CD4-positive, alpha-beta memory T cell (primary cell): Measurements from ENCODE around the gene ARHGAP24. TPM values are rescaled to one million over a fixed set of nuclear protein-coding genes. Genes with fewer than 3 reads are reported as not detected.
"Not testable (repeated sequence)": the region's sequence is repeated elsewhere in the genome, so short reads cannot be mapped to it uniquely, and the experiment has no call there.

ENCODE experiments used
- CTCF ChIA-PET: fragments of 350-600 bp; sonication (Branson Sonifier 250); formaldehyde crosslinking; loops from one replicate; lab custom pipeline; 2021; ENCODE audit warnings: inconsistent platforms; ENCODE audit not compliant: partially characterized antibody; lab: Charles Lee
- POLR2A ChIA-PET: fragments of 350-600 bp; sonication (Branson Sonifier 250); formaldehyde crosslinking; loops from one replicate; lab custom pipeline; 2021; ENCODE audit not compliant: partially characterized antibody; lab: Charles Lee
- DNase-seq, 5 donors: peaks; one replicate each; pipeline versions ENCODE4 v3.0.0 to v3.0.0-alpha.2; 2020 to 2022; ENCODE audit warnings: mixed read lengths in 1 of 5
- H3K27ac ChIP-seq: one replicate; pipeline ENCODE4 v1.7.0; 2013; ENCODE audit warnings: low read depth, low read length
- H3K27me3 ChIP-seq: 2 replicates; pipeline ENCODE4 v1.7.0; 2013; ENCODE audit warnings: mild to moderate bottlenecking, low read length, moderate library complexity; ENCODE audit not compliant: insufficient read depth
- H3K36me3 ChIP-seq: 2 replicates; pipeline ENCODE4 v1.7.0; 2013; ENCODE audit warnings: mild to moderate bottlenecking, low read length, moderate library complexity; ENCODE audit not compliant: insufficient read depth
- H3K4me1 ChIP-seq: 2 replicates; pipeline ENCODE4 v1.7.0; 2013; ENCODE audit warnings: mild to moderate bottlenecking, low read length, moderate library complexity; ENCODE audit not compliant: insufficient read depth
- H3K4me3 ChIP-seq, 2 donors: one replicate each; pipeline ENCODE4 v1.7.0; 2013; ENCODE audit warnings: low read length in 2 of 2, mild to moderate bottlenecking in 1 of 2
- H3K9me3 ChIP-seq, 2 donors: one replicate each; pipeline ENCODE4 v1.7.0; 2013; ENCODE audit warnings: low read length in 2 of 2, control low read depth in 1 of 2; ENCODE audit not compliant: control insufficient read depth in 1 of 2
- H3K27ac Mint-ChIP-seq, 7 donors: one replicate each; pipeline ENCODE4 v1.8.0; 2020 to 2021; ENCODE audit warnings: mixed read lengths in 7 of 7, mild to moderate bottlenecking in 6 of 7, inconsistent platforms in 3 of 7, moderate library complexity in 3 of 7
- H3K27me3 Mint-ChIP-seq, 2 donors: one replicate each; pipeline ENCODE4 v1.8.0; 2020 to 2021; ENCODE audit warnings: mixed read lengths in 2 of 2
- H3K36me3 Mint-ChIP-seq, 2 donors: one replicate each; pipeline ENCODE4 v1.8.0; 2020 to 2021; ENCODE audit warnings: mixed read lengths in 2 of 2, inconsistent platforms in 1 of 2, mild to moderate bottlenecking in 1 of 2
- H3K4me1 Mint-ChIP-seq, 4 donors: one replicate each; pipeline ENCODE4 v1.8.0; 2020 to 2021; ENCODE audit warnings: mixed read lengths in 4 of 4, mild to moderate bottlenecking in 1 of 4
- H3K4me3 Mint-ChIP-seq, 8 donors: one replicate each; pipeline ENCODE4 v1.8.0; 2020 to 2021; ENCODE audit warnings: mixed read lengths in 8 of 8, mild to moderate bottlenecking in 7 of 8, moderate library complexity in 6 of 8, inconsistent platforms in 3 of 8
- H3K9me3 Mint-ChIP-seq, 8 donors: one replicate each; pipeline ENCODE4 v1.8.0; 2020 to 2021; ENCODE audit warnings: mixed read lengths in 8 of 8, mild to moderate bottlenecking in 5 of 8, inconsistent platforms in 3 of 8, moderate library complexity in 1 of 8
- intact Hi-C: fragments of 100-400 bp; cut with micrococcal nuclease; formaldehyde crosslinking; loops from one replicate; pipeline ENCODE4 v1.15.1; 2023
- polyA plus RNA-seq, 2 donors: library from polyadenylated mRNA; unstranded; fragments of 300-500 nt; fragmentation: Illumina TruSeq; gene quantifications; one replicate each; pipeline ENCODE4 v1.2.3, GENCODE V29; 2021
- total RNA-seq, 2 experiments: library from RNA; stranded (reverse); gene quantifications; one replicate each; pipeline ENCODE4 v1.2.3, GENCODE V29; 2021

The ARHGAP24 gene
- total and polyA plus RNA-seq, 4 experiments from 2014 or later, result 0.30 TPM; not detected in 3

GRCh38 chr4:85496933-85497332 is 22.0 kb downstream of the ARHGAP24 start:
- ChIA-PET CTCF (no interaction called here), POLR2A (no interaction called here)
- H3K9me3 ChIP-seq, result no peaks in the 10 kb centered on the region
- H3K4me3 ChIP-seq, result no peak overlapping the region
- H3K4me1 ChIP-seq, result no peaks in the 10 kb centered on the region
- no peaks in the 10 kb centered on the region for H3K36me3 ChIP-seq
- no peaks in the 10 kb centered on the region for H3K27me3 ChIP-seq
- intact Hi-C loops, result no loop called here
- Mint-ChIP-seq H3K4me1 (no peaks in the 10 kb centered on the region), H3K27me3 (no peaks in the 10 kb centered on the region), H3K9me3 (peaks cover 0 to 5% (median 0%) of the 10 kb centered on the region in 8 donors), H3K4me3 (no peak overlapping the region), H3K27ac (no peak overlapping the region), H3K36me3 (no peaks in the 10 kb centered on the region)
- no peak overlapping the region for H3K27ac ChIP-seq
- no peak for DNase-seq

GRCh38 chr4:85498068-85498733 is 23.3 kb downstream of the ARHGAP24 start:
- Histone ChIP-seq H3K36me3 (no peaks in the 10 kb centered on the region), H3K27me3 (no peaks in the 10 kb centered on the region), H3K4me1 (no peaks in the 10 kb centered on the region), H3K27ac (no peak overlapping the region), H3K9me3 (no peaks in the 10 kb centered on the region), H3K4me3 (no peak overlapping the region)
- POLR2A ChIA-PET, result no interaction called here
- H3K4me1 Mint-ChIP-seq, result no peaks in the 10 kb centered on the region
- no peaks in the 10 kb centered on the region for H3K27me3 Mint-ChIP-seq
- H3K36me3 Mint-ChIP-seq, result no peaks in the 10 kb centered on the region
- no peak overlapping the region for H3K27ac Mint-ChIP-seq
- CTCF ChIA-PET, result no interaction called here
- no peak overlapping the region for H3K4me3 Mint-ChIP-seq
- H3K9me3 Mint-ChIP-seq, result peaks cover 0 to 5% (median 0%) of the 10 kb centered on the region in 8 donors
- intact Hi-C loops, result no loop called here
- no peak for DNase-seq

GRCh38 chr4:85499573-85499972 is 24.6 kb downstream of the ARHGAP24 start:
- H3K27ac Mint-ChIP-seq, result no peak overlapping the region
- no peaks in the 10 kb centered on the region for H3K27me3 ChIP-seq
- H3K4me3 ChIP-seq, result no peak overlapping the region
- intact Hi-C loops, result no loop called here
- H3K4me1 ChIP-seq, result no peaks in the 10 kb centered on the region
- no peaks in the 10 kb centered on the region for H3K9me3 ChIP-seq
- ChIA-PET POLR2A (no interaction called here), CTCF (no interaction called here)
- H3K4me3 Mint-ChIP-seq, result no peak overlapping the region
- H3K27ac ChIP-seq, result no peak overlapping the region
- peaks cover 0 to 5% (median 1%) of the 10 kb centered on the region in 8 donors for H3K9me3 Mint-ChIP-seq
- no peaks in the 10 kb centered on the region for H3K27me3 Mint-ChIP-seq
- no peak for DNase-seq
- H3K36me3 Mint-ChIP-seq, result no peaks in the 10 kb centered on the region
- H3K4me1 Mint-ChIP-seq, result no peaks in the 10 kb centered on the region
- H3K36me3 ChIP-seq, result no peaks in the 10 kb centered on the region

- H3K36me3 Mint-ChIP-seq, result no peaks in the 10 kb centered on the region
- H3K36me3 ChIP-seq, result no peaks in the 10 kb centered on the region
- no peak overlapping the region for H3K4me3 ChIP-seq
- no peak for DNase-seq
- no peaks in the 10 kb centered on the region for H3K4me1 ChIP-seq
- no peak overlapping the region for H3K27ac Mint-ChIP-seq
- no peak overlapping the region for H3K27ac ChIP-seq
- POLR2A ChIA-PET, result no interaction called here
- H3K27me3 ChIP-seq, result no peaks in the 10 kb centered on the region
- H3K4me1 Mint-ChIP-seq, result no peaks in the 10 kb centered on the region
- CTCF ChIA-PET, result no interaction called here
- peaks cover 0 to 4% (median under 1%) of the 10 kb centered on the region in 8 donors for H3K9me3 Mint-ChIP-seq
- no peaks in the 10 kb centered on the region for H3K27me3 Mint-ChIP-seq
- H3K9me3 ChIP-seq, result no peaks in the 10 kb centered on the region
- intact Hi-C loops, result no loop called here
- H3K4me3 Mint-ChIP-seq, result no peak overlapping the region
Measured at GRCh38 chr4:85500110-85500867, 25.3 kb downstream of the ARHGAP24 start.

GRCh38 chr4:85501145-85501544 is 26.2 kb downstream of the ARHGAP24 start:
- H3K27me3 Mint-ChIP-seq, DNase-seq, H3K27ac ChIP-seq, CTCF ChIA-PET, H3K9me3 ChIP-seq, H3K36me3 Mint-ChIP-seq, H3K36me3 ChIP-seq, H3K4me1 Mint-ChIP-seq, POLR2A ChIA-PET, intact Hi-C loops, H3K9me3 Mint-ChIP-seq, H3K4me3 Mint-ChIP-seq, H3K27ac Mint-ChIP-seq, H3K27me3 ChIP-seq, H3K4me3 ChIP-seq, H3K4me1 ChIP-seq: not testable (repeated sequence)

DNA sequence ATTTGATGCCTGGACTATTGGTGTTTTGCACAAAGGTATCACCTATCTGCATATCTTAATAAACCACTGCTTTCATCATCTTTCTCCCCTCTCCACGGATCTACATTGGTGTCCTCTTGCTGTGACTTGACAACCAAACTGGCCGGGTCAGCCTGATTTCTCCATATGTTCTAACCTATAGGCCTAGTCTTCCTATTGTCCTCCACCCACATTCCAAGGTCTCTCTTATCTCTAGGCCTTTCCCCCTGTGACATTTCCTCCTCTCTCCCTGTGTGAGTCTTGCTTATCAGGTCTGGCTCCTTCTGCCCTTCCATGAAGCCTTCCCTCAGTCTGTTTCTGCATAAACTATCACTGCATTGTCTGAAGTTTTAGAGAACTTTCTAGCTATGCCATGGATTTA is 33.7 kb downstream of the ARHGAP24 start:
- POLR2A ChIA-PET, result no interaction called here
- Histone ChIP-seq H3K4me3 (no peak overlapping the region), H3K4me1 (no peaks in the 10 kb centered on the region), H3K27me3 (no peaks in the 10 kb centered on the region), H3K27ac (no peak overlapping the region), H3K9me3 (no peaks in the 10 kb centered on the region), H3K36me3 (no peaks in the 10 kb centered on the region)
- Mint-ChIP-seq H3K36me3 (no peaks in the 10 kb centered on the region), H3K9me3 (peaks cover 0 to 7% (median 3%) of the 10 kb centered on the region in 8 donors), H3K27ac (no peak overlapping the region), H3K4me3 (no peak overlapping the region), H3K27me3 (no peaks in the 10 kb centered on the region), H3K4me1 (no peaks in the 10 kb centered on the region)
- CTCF ChIA-PET, result no interaction called here
- no peak for DNase-seq
- intact Hi-C loops, result no loop called here

- intact Hi-C loops, result no loop called here
- Histone ChIP-seq H3K4me3 (no peak overlapping the region), H3K36me3 (no peaks in the 10 kb centered on the region), H3K27ac (no peak overlapping the region), H3K9me3 (no peaks in the 10 kb centered on the region), H3K4me1 (no peaks in the 10 kb centered on the region), H3K27me3 (no peaks in the 10 kb centered on the region)
- no peaks in the 10 kb centered on the region for H3K4me1 Mint-ChIP-seq
- H3K36me3 Mint-ChIP-seq, result no peaks in the 10 kb centered on the region
- ChIA-PET POLR2A (no interaction called here), CTCF (no interaction called here)
- no peak overlapping the region for H3K4me3 Mint-ChIP-seq
- H3K27ac Mint-ChIP-seq, result no peak overlapping the region
- H3K27me3 Mint-ChIP-seq, result no peaks in the 10 kb centered on the region
- H3K9me3 Mint-ChIP-seq, result peaks cover 0 to 7% (median 3%) of the 10 kb centered on the region in 8 donors
- DNase-seq, result no peak
Measured at GRCh38 chr4:85509882-85510631, 35.1 kb downstream of the ARHGAP24 start.
